Thyroid gland (tissue), 4 donors: ENCODE data around the gene DSC1.

Experiments
- CTCF ChIP-seq, 6 experiments: fragments of 200-600 bp in 3 of 6; fragments of 450-650 bp in 3 of 6; sonication (generic) in 3 of 6; IDR thresholded peaks; one replicate each; pipeline ENCODE4 v1.5.1; 2016 to 2019; ENCODE audit warnings: antibody characterized with exemption in 6 of 6, mild to moderate bottlenecking in 2 of 6, inconsistent platforms in 1 of 6, moderate library complexity in 1 of 6
- POLR2A ChIP-seq, 2 donors: fragments of 450-650 bp; IDR thresholded peaks; one replicate each; pipeline ENCODE4 v1.6.1; 2017; ENCODE audit warnings: antibody characterized with exemption in 2 of 2, mild to moderate bottlenecking in 2 of 2, moderate library complexity in 1 of 2

- no peak for TF ChIP-seq POLR2A (IDR thresholded peaks at IDR 0.05)
- no peak for TF ChIP-seq CTCF (IDR thresholded peaks at IDR 0.05)
These were observed 29.6 kb upstream of the DSC1 start for GRCh38 chr18:31192086-31192776.
